CD4-positive, alpha-beta T cell (primary cell): ENCODE data around the gene OXSM. TPM values are rescaled to one million over a fixed set of nuclear protein-coding genes. Genes with fewer than 3 reads are reported as not detected.
A peak's percentile ranks its signal among the peaks of the same experiment; 100 is the strongest.

Experiments
- ATAC-seq: fragments of 200-7000 bp; cut with Tn5 transposase; one replicate; pipeline ENCODE4 v1.10.0; 2022; ENCODE audit warnings: mild to moderate bottlenecking; ENCODE audit not compliant: poor library complexity
- CTCF ChIA-PET: fragments of 350-600 bp; sonication (Branson Sonifier 250); formaldehyde crosslinking; loops from one replicate; lab custom pipeline; 2021; ENCODE audit warnings: antibody characterized with exemption, inconsistent platforms; lab: Charles Lee
- POLR2A ChIA-PET: fragments of 350-600 bp; sonication (Branson Sonifier 250); formaldehyde crosslinking; loops from one replicate; lab custom pipeline; 2021; ENCODE audit warnings: antibody characterized with exemption, inconsistent platforms; lab: Charles Lee
- DNase-seq, 14 experiments: peaks; one replicate each; pipeline ENCODE4 v3.0.0-alpha.2; 2013 to 2020; ENCODE audit warnings: mixed read lengths in 2 of 14
- H3K27ac ChIP-seq, 2 donors: one replicate each; pipeline versions ENCODE4 v1.5.1 to v1.7.0; 2013; ENCODE audit warnings: low read length in 2 of 2, low read depth in 1 of 2, mild to moderate bottlenecking in 1 of 2
- H3K27me3 ChIP-seq, 2 experiments: 1 replicate in 1 of 2; 2 replicates in 1 of 2; pipeline versions ENCODE4 v1.6.1 to v1.7.0; 2013; ENCODE audit warnings: low read length in 2 of 2, control low read depth in 1 of 2, mild to moderate bottlenecking in 1 of 2, moderate library complexity in 1 of 2; ENCODE audit not compliant: insufficient read depth in 2 of 2, control insufficient read depth in 1 of 2
- H3K36me3 ChIP-seq: one replicate; pipeline ENCODE4 v1.6.1; 2013; ENCODE audit warnings: low read length, control low read depth; ENCODE audit not compliant: insufficient read depth
- H3K4me1 ChIP-seq: one replicate; pipeline ENCODE4 v1.6.1; 2013; ENCODE audit warnings: low read length, control low read depth; ENCODE audit not compliant: insufficient read depth
- H3K4me3 ChIP-seq: one replicate; pipeline ENCODE4 v1.5.1; 2013; ENCODE audit warnings: mild to moderate bottlenecking, low read length, moderate library complexity
- H3K9me3 ChIP-seq, 2 experiments: 1 replicate in 1 of 2; 2 replicates in 1 of 2; pipeline versions ENCODE4 v1.6.1 to v1.7.0; 2013; ENCODE audit warnings: low read length in 2 of 2, mild to moderate bottlenecking in 2 of 2, control low read depth in 1 of 2, moderate library complexity in 1 of 2; ENCODE audit not compliant: control insufficient read depth in 1 of 2, insufficient read depth in 1 of 2
- H3K27ac Mint-ChIP-seq: one replicate; pipeline ENCODE4 v1.8.0; 2020; ENCODE audit warnings: mixed read lengths
- H3K27me3 Mint-ChIP-seq: one replicate; pipeline ENCODE4 v1.8.0; 2021; ENCODE audit warnings: mixed read lengths
- H3K36me3 Mint-ChIP-seq: one replicate; pipeline ENCODE4 v1.8.0; 2021; ENCODE audit warnings: low read depth, mixed read lengths
- H3K4me1 Mint-ChIP-seq: one replicate; pipeline ENCODE4 v1.8.0; 2021; ENCODE audit warnings: low read depth, mixed read lengths
- H3K4me3 Mint-ChIP-seq: one replicate; pipeline ENCODE4 v1.8.0; 2020; ENCODE audit warnings: mild to moderate bottlenecking, mixed read lengths
- H3K9me3 Mint-ChIP-seq: one replicate; pipeline ENCODE4 v1.8.0; 2020; ENCODE audit warnings: mixed read lengths
- intact Hi-C, 2 experiments: fragments of 100-400 bp; cut with DNase I in 1 of 2; cut with micrococcal nuclease in 1 of 2; formaldehyde crosslinking; loops; one replicate each; pipeline versions ENCODE4 v1.15.1 to v1.9.0; 2023 to 2025; cut with DNase I, micrococcal nuclease
- total RNA-seq, 174 experiments: library from RNA in 2 of 174; stranded (reverse) in 2 of 174; gene quantifications; one replicate each; pipeline ENCODE4 v1.2.3 and lab custom pipeline; 2021 to 2026
- TF ChIP-seq, protein P1 (sequence below): fragments of 200-600 bp; IDR thresholded peaks from one replicate; pipeline ENCODE4 v1.8.0; 2022; ENCODE audit warnings: antibody characterized with exemption, mild to moderate bottlenecking

Gene OXSM
- total RNA-seq, 2 experiments from 2014 or later: 6.2 to 7.9 TPM

DNA sequence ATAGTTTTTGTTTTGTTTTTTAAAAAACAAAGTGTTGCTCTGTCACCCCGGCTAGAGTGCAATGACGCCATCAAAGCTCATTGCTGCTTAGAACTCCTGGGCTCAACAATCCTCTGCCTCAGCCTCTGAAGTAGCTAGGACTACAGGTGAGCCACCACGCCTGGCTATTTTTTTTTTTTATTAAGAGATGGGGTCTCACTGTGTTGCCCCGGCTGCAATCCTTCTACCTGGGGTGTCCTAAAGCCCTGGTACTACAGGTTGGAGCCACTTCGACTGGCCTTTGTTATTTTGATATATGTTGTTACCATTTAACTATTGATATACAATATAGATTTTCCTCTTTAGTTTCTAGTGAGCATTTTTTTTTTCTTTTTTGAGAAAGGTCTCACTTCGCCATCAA, 9.3 kb upstream of the OXSM start:
- Mint-ChIP-seq H3K9me3 (no peaks in the 10 kb centered on the region), H3K36me3 (peaks cover 52% of the 10 kb centered on the region), H3K27ac (peak overlapping the region; percentile 27), H3K27me3 (no peaks in the 10 kb centered on the region), H3K4me3 (peak overlapping the region; percentile 62), H3K4me1 (peaks cover 69% of the 10 kb centered on the region)
- ATAC-seq: no peak
- CTCF ChIA-PET: interaction anchor here (1.0 kb wide), 1 partner anchor 76 kb away, joined by 3 read pairs; no protein-coding TSS in a partner anchor
- intact Hi-C loops: loop anchor here in 1 of 2 experiments (10.0 kb wide), 2 partner anchors 1866 to 1976 kb away; partner anchors contain the start of genes NKIRAS1, RPL15 and UBE2E1
- Histone ChIP-seq H3K36me3 (peaks cover 27% of the 10 kb centered on the region), H3K4me3 (no peak overlapping the region), H3K4me1 (peaks cover 26% of the 10 kb centered on the region), H3K9me3 (no peaks in the 10 kb centered on the region), H3K27ac (no peak overlapping the region), H3K27me3 (no peaks in the 10 kb centered on the region)
- TF ChIP-seq, protein P1, sequence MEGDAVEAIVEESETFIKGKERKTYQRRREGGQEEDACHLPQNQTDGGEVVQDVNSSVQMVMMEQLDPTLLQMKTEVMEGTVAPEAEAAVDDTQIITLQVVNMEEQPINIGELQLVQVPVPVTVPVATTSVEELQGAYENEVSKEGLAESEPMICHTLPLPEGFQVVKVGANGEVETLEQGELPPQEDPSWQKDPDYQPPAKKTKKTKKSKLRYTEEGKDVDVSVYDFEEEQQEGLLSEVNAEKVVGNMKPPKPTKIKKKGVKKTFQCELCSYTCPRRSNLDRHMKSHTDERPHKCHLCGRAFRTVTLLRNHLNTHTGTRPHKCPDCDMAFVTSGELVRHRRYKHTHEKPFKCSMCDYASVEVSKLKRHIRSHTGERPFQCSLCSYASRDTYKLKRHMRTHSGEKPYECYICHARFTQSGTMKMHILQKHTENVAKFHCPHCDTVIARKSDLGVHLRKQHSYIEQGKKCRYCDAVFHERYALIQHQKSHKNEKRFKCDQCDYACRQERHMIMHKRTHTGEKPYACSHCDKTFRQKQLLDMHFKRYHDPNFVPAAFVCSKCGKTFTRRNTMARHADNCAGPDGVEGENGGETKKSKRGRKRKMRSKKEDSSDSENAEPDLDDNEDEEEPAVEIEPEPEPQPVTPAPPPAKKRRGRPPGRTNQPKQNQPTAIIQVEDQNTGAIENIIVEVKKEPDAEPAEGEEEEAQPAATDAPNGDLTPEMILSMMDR: no peak
- no peak for DNase-seq
- POLR2A ChIA-PET: no interaction called here

- intact Hi-C loops: loop anchor here in 1 of 2 experiments (10.0 kb wide), 2 partner anchors 1866 to 1976 kb away; partner anchors contain the start of genes NKIRAS1, RPL15 and UBE2E1
- Mint-ChIP-seq H3K27ac (peak overlapping the region; percentile 96), H3K36me3 (peaks cover 46% of the 10 kb centered on the region), H3K27me3 (no peaks in the 10 kb centered on the region), H3K4me3 (peak overlapping the region; percentile 96), H3K4me1 (peaks cover 68% of the 10 kb centered on the region), H3K9me3 (no peaks in the 10 kb centered on the region)
- ChIA-PET POLR2A (no interaction called here), CTCF (no interaction called here)
- no peak for DNase-seq
- TF ChIP-seq, protein P1: no peak
- Histone ChIP-seq H3K27me3 (no peaks in the 10 kb centered on the region), H3K4me3 (no peak overlapping the region), H3K27ac (no peak overlapping the region), H3K4me1 (peaks cover 26% of the 10 kb centered on the region), H3K9me3 (no peaks in the 10 kb centered on the region), H3K36me3 (peaks cover 21% of the 10 kb centered on the region)
- no peak for ATAC-seq
Measured at GRCh38 chr3:25781145-25781757, 8.6 kb upstream of the OXSM start.

- POLR2A ChIA-PET: no interaction called here
Measured at GRCh38 chr3:25781758-25782594, 7.9 kb upstream of the OXSM start.

More at GRCh38 chr3:25781758-25782594, 7.9 kb upstream of the OXSM start:
- no peaks in the 10 kb centered on the region for H3K9me3 Mint-ChIP-seq
- CTCF ChIA-PET: no interaction called here
- H3K36me3 ChIP-seq: peaks cover 14% of the 10 kb centered on the region
- ATAC-seq: no peak
- no peaks in the 10 kb centered on the region for H3K27me3 ChIP-seq
- H3K36me3 Mint-ChIP-seq: peaks cover 38% of the 10 kb centered on the region
- H3K4me3 ChIP-seq: peak overlapping the region; percentile 82
- peaks cover 62% of the 10 kb centered on the region for H3K4me1 Mint-ChIP-seq
- intact Hi-C loops: loop anchor here (2.0 to 10.0 kb wide), 4 partner anchors 75 to 1977 kb away; partner anchors contain the start of genes NKIRAS1 (in 1 of the 2), RPL15 (in 1 of the 2), TOP2B (in 1 of the 2) and UBE2E1 (in 1 of the 2)
- peaks cover 26% of the 10 kb centered on the region for H3K4me1 ChIP-seq
- peak overlapping the region; percentile 96 for H3K4me3 Mint-ChIP-seq
- peak overlapping the region; percentile 96 for H3K27ac Mint-ChIP-seq
- H3K9me3 ChIP-seq: no peaks in the 10 kb centered on the region
- peak overlapping the region in 1 of 2 donors; percentile 72 for H3K27ac ChIP-seq
- TF ChIP-seq, protein P1: no peak
- H3K27me3 Mint-ChIP-seq: no peaks in the 10 kb centered on the region
- DNase-seq: peak in 1 of 14 experiments; percentile 8
